Coronary artery (tissue), 2 donors: ENCODE measurements around the gene G3BP2.

ENCODE experiments used
- DNase-seq: peaks from one replicate; pipeline ENCODE4 v3.0.0-alpha.2; 2017; ENCODE audit warnings: low spot score
- H3K27ac ChIP-seq, 2 donors: fragments of 200-600 bp; sonication (generic); one replicate each; pipeline ENCODE4 v1.5.1; 2016 to 2019
- H3K4me3 ChIP-seq: fragments of 200-600 bp; sonication (generic); 2 replicates; pipeline ENCODE4 v1.5.1; 2016; ENCODE audit warnings: mild to moderate bottlenecking, moderate library complexity
- TF ChIP-seq, protein P1 (sequence below): fragments of 200-600 bp; sonication (generic); IDR thresholded peaks from one replicate; pipeline ENCODE4 v1.5.1; 2019; ENCODE audit warnings: antibody characterized with exemption

G3BP2 gene

DNA sequence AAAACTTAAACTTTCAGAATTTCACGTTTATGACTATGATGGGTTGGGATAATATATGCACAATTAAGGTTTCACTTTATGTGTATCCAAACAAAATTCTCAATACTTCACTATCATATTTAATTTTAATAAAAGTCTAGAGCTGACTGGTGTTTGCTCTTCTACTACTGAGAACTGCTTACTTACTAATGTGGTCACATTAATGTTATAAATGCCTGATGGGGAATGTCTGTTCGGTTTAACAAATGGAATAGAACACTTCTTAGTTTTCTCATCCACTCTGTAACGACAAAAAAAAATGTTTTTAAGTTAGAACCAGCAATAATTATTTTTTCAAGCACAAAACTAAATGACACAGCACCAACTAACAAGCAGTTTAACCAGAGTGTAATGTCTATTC is 77.2 kb downstream of the G3BP2 start:
- Histone ChIP-seq H3K27ac (no peak overlapping the region), H3K4me3 (no peak overlapping the region)
- no peak for DNase-seq
- TF ChIP-seq, protein P1, sequence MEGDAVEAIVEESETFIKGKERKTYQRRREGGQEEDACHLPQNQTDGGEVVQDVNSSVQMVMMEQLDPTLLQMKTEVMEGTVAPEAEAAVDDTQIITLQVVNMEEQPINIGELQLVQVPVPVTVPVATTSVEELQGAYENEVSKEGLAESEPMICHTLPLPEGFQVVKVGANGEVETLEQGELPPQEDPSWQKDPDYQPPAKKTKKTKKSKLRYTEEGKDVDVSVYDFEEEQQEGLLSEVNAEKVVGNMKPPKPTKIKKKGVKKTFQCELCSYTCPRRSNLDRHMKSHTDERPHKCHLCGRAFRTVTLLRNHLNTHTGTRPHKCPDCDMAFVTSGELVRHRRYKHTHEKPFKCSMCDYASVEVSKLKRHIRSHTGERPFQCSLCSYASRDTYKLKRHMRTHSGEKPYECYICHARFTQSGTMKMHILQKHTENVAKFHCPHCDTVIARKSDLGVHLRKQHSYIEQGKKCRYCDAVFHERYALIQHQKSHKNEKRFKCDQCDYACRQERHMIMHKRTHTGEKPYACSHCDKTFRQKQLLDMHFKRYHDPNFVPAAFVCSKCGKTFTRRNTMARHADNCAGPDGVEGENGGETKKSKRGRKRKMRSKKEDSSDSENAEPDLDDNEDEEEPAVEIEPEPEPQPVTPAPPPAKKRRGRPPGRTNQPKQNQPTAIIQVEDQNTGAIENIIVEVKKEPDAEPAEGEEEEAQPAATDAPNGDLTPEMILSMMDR, result no peak

DNA sequence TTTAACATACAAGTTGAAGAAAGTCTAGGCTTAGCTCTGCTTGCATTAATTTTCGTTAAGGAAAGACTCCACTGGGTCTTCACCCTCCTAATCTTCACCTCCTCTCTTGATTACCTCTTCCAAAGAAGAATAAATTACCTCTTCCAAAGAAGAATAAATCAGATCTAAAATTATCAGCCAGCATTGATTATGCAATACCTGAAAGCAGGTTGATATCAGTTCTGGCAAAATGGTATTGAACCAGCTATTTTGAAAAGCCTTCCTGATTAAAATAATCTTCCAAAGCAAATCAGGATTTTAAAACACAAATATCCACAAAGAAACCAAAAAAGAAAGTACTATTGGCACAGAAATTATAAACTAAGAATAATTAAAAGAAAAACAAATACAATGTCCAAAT is 79.8 kb downstream of the G3BP2 start:
- no peak overlapping the region for H3K4me3 ChIP-seq
- H3K27ac ChIP-seq, result no peak overlapping the region
- TF ChIP-seq, protein P1, result no peak
- DNase-seq, result no peak
